ENCODE data around the gene MTNR1B.

MTNR1B gene

DNA sequence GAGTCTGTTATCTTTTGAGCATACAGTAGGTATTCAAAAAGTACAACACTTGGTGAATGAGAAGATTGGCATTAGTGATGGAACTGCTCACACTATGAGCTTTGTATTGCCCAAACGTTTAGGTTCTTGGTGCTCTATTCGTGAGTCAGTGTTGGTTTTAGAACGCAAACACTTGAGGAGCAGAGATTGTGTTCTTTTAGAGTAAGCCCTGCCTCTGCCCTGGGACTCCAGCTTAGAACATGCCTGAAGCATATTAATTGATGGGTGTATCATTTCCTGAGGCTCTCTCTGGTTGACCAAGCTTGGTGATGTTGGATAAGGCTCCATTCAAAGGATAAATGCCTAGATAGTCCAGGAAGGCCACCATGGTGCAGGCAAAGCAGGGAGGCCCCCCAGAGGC lies 10.9 kb downstream of the MTNR1B start:
- CTCF ChIA-PET: no interaction called here
- no peak for DNase-seq (ENCODE audit: extremely low spot score)
- TF ChIP-seq, protein P1, sequence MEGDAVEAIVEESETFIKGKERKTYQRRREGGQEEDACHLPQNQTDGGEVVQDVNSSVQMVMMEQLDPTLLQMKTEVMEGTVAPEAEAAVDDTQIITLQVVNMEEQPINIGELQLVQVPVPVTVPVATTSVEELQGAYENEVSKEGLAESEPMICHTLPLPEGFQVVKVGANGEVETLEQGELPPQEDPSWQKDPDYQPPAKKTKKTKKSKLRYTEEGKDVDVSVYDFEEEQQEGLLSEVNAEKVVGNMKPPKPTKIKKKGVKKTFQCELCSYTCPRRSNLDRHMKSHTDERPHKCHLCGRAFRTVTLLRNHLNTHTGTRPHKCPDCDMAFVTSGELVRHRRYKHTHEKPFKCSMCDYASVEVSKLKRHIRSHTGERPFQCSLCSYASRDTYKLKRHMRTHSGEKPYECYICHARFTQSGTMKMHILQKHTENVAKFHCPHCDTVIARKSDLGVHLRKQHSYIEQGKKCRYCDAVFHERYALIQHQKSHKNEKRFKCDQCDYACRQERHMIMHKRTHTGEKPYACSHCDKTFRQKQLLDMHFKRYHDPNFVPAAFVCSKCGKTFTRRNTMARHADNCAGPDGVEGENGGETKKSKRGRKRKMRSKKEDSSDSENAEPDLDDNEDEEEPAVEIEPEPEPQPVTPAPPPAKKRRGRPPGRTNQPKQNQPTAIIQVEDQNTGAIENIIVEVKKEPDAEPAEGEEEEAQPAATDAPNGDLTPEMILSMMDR (IDR thresholded peaks at IDR 0.05; ENCODE audit: control extremely low read depth, extremely low read depth, low read depth, missing control alignments): no peak
- POLR2A ChIA-PET: no interaction called here

GRCh38 chr11:92981508-92982043 lies 12.1 kb downstream of the MTNR1B start:
- ChIA-PET POLR2A (no interaction called here), CTCF (no interaction called here)
- no peak for DNase-seq (ENCODE audit: extremely low spot score)
- TF ChIP-seq, protein P1 (IDR thresholded peaks at IDR 0.05; ENCODE audit: control extremely low read depth, extremely low read depth, low read depth, missing control alignments): no peak

DNA sequence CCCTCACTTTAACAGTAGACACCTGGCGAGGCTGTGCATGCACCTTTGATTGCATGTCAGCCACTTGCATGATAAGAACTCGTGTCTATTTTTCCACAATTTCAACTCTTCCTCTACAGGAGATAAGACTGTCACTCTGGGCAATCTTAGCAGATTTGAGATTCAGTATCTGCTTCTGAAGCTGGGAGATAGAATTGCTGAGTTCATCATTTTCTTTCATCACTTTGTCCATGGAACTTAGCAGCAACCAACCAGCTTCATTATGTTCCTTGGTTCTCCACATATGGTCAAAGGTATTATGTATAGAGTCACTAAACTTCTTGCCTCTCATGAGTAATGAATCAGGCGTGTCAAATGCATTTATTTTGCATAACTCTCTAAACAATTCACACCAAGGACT lies 17.1 kb downstream of the MTNR1B start:
- DNase-seq (ENCODE audit: extremely low spot score): no peak
- CTCF ChIA-PET: no interaction called here
- POLR2A ChIA-PET: no interaction called here
- TF ChIP-seq, protein P1 (IDR thresholded peaks at IDR 0.05; ENCODE audit: control extremely low read depth, extremely low read depth, low read depth, missing control alignments): no peak

- no peak for DNase-seq (ENCODE audit: extremely low spot score)
- ChIA-PET CTCF (no interaction called here), POLR2A (no interaction called here)
- TF ChIP-seq, protein P1 (IDR thresholded peaks at IDR 0.05; ENCODE audit: control extremely low read depth, extremely low read depth, low read depth, missing control alignments): no peak
These were observed 23.6 kb downstream of the MTNR1B start for GRCh38 chr11:92993004-92993403.

DNA sequence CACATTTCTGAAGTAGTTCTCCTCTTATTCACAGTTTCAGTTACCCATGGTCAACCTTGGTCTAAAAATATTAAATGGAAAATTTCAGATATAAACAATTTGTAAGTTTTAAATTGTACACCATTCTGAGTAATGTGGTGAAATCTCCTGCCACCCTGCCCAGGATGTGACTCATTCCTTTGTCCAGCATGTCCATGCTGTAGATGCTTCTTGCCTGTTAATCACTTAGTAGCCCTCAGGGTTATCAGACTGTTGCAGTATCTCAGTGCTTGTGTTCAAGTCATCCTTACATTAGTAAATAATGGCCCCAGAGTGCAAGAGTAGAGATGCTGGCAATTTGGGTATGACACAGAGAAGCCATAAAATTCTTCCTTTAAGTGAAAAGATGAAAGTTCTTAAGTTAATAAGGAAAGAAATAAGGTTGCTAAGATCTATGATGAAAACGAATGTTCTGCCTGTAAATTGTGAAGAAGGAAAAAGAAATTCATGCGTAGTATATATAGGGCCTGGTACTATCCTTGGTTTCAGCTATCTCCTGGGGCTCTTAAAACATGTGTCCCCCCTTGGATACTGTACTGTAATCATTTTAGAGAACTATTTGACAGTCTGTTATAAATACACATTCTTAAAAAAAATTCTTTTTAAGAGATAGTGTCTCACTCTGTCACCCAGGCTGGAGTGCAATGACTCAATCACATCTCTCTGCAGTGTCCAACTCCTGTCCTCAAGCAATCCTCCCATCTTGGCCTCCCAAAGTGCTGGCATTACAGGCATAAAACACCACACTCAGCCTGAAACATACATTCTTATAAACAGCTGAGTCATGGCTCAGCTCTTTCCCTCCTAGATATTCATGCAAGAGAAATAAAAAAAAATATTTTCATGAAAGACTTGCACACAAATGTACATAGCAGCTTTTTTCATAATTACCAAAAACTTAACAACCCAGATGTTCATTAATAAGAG lies 31.3 kb downstream of the MTNR1B start:
- no peak for DNase-seq (ENCODE audit: extremely low spot score)
- TF ChIP-seq, protein P1 (IDR thresholded peaks at IDR 0.05; ENCODE audit: control extremely low read depth, extremely low read depth, low read depth, missing control alignments): no peak
- ChIA-PET CTCF (interaction anchor here (0.5 kb wide), 1 partner anchor 12 kb away, joined by 3 read pairs; no protein-coding TSS in a partner anchor), POLR2A (no interaction called here)

GRCh38 chr11:93001806-93002205 lies 32.4 kb downstream of the MTNR1B start:
- DNase-seq (ENCODE audit: extremely low spot score): no peak
- TF ChIP-seq, protein P1 (IDR thresholded peaks at IDR 0.05; ENCODE audit: control extremely low read depth, extremely low read depth, low read depth, missing control alignments): no peak
- CTCF ChIA-PET: no interaction called here
- POLR2A ChIA-PET: no interaction called here
